Liver (tissue), 9 donors: ENCODE data around the gene FOXO6. TPM values are rescaled to one million over a fixed set of nuclear protein-coding genes. Genes with fewer than 3 reads are reported as not detected.

Experiments used
- DNase-seq: peaks from one replicate; pipeline ENCODE4 v3.0.0-alpha.2; 2017; ENCODE audit warnings: low spot score
- H3K27ac ChIP-seq, 2 donors: one replicate each; pipeline ENCODE4 v1.7.0; 2013; ENCODE audit warnings: inconsistent platforms in 2 of 2, low read length in 2 of 2, control low read depth in 1 of 2, low read depth in 1 of 2, mild to moderate bottlenecking in 1 of 2
- H3K27me3 ChIP-seq, 4 donors: one replicate each; pipeline versions ENCODE4 v1.6.1 to v1.7.0; 2013; ENCODE audit warnings: low read length in 3 of 4, inconsistent platforms in 1 of 4, mild to moderate bottlenecking in 1 of 4, moderate library complexity in 1 of 4; ENCODE audit not compliant: control insufficient read depth in 4 of 4, insufficient read depth in 4 of 4
- H3K36me3 ChIP-seq, 4 donors: one replicate each; pipeline versions ENCODE4 v1.6.1 to v1.7.0; 2013; ENCODE audit warnings: low read length in 3 of 4, mild to moderate bottlenecking in 3 of 4, low read depth in 1 of 4, moderate library complexity in 1 of 4; ENCODE audit not compliant: control insufficient read depth in 4 of 4, insufficient read depth in 3 of 4
- H3K4me1 ChIP-seq, 4 donors: one replicate each; pipeline versions ENCODE4 v1.6.1 to v1.7.0; 2013; ENCODE audit warnings: low read length in 3 of 4, mild to moderate bottlenecking in 3 of 4, moderate library complexity in 1 of 4; ENCODE audit not compliant: control insufficient read depth in 4 of 4, insufficient read depth in 4 of 4
- H3K4me3 ChIP-seq, 3 donors: one replicate each; pipeline versions ENCODE4 v1.6.1 to v1.7.0; 2013; ENCODE audit warnings: low read length in 3 of 3, control low read depth in 1 of 3, low read depth in 1 of 3, mild to moderate bottlenecking in 1 of 3
- H3K9ac ChIP-seq, 2 donors: one replicate each; pipeline ENCODE4 v1.7.0; 2013; ENCODE audit warnings: low read length in 2 of 2, mild to moderate bottlenecking in 2 of 2, moderate library complexity in 2 of 2, control low read depth in 1 of 2, low read depth in 1 of 2
- H3K9me3 ChIP-seq, 4 donors: one replicate each; pipeline versions ENCODE4 v1.6.1 to v1.7.0; 2013; ENCODE audit warnings: low read length in 3 of 4; ENCODE audit not compliant: control insufficient read depth in 4 of 4
- ATF3 ChIP-seq: IDR thresholded peaks from 2 replicates; pipeline ENCODE4 v1.6.1; 2016; ENCODE audit warnings: antibody characterized with exemption
- EGR1 ChIP-seq, 2 donors: IDR thresholded peaks; 2 replicates each; pipeline ENCODE4 v1.6.1; 2016 to 2018; ENCODE audit warnings: antibody characterized with exemption in 2 of 2, low read depth in 2 of 2
- FOXA1 ChIP-seq: IDR thresholded peaks from 2 replicates; pipeline ENCODE4 v1.6.1; 2016; ENCODE audit warnings: antibody characterized with exemption
- FOXA2 ChIP-seq: IDR thresholded peaks from 2 replicates; pipeline ENCODE4 v1.6.1; 2016; ENCODE audit warnings: antibody characterized with exemption
- GABPA ChIP-seq, 2 donors: IDR thresholded peaks in 1 of 2; conservative IDR thresholded peaks in 1 of 2; 2 replicates each; pipeline ENCODE4 v1.6.1; 2016; ENCODE audit warnings: antibody characterized with exemption in 2 of 2, mild to moderate bottlenecking in 1 of 2, moderate library complexity in 1 of 2
- HNF4A ChIP-seq, 2 donors: conservative IDR thresholded peaks; 2 replicates each; pipeline ENCODE4 v1.6.1; 2016; ENCODE audit warnings: antibody characterized with exemption in 2 of 2, mild to moderate bottlenecking in 2 of 2
- HNF4G ChIP-seq: IDR thresholded peaks from 2 replicates; pipeline ENCODE4 v1.6.1; 2016; ENCODE audit warnings: antibody characterized with exemption
- JUND ChIP-seq, 2 donors: IDR thresholded peaks; 2 replicates each; pipeline ENCODE4 v1.6.1; 2016; ENCODE audit warnings: antibody characterized with exemption in 2 of 2
- MAX ChIP-seq: IDR thresholded peaks from 2 replicates; pipeline ENCODE4 v1.6.1; 2016; ENCODE audit warnings: antibody characterized with exemption
- NR2F2 ChIP-seq: IDR thresholded peaks from 2 replicates; pipeline ENCODE4 v1.6.1; 2016; ENCODE audit warnings: antibody characterized with exemption
- RAD21 ChIP-seq, 2 donors: IDR thresholded peaks; 2 replicates each; pipeline ENCODE4 v1.6.1; 2016; ENCODE audit warnings: antibody characterized with exemption in 2 of 2, mild to moderate bottlenecking in 2 of 2
- RXRA ChIP-seq, 2 donors: IDR thresholded peaks; 2 replicates each; pipeline ENCODE4 v1.6.1; 2017 to 2018; ENCODE audit warnings: antibody characterized with exemption in 2 of 2, mild to moderate bottlenecking in 1 of 2
- SP1 ChIP-seq: IDR thresholded peaks from 2 replicates; pipeline ENCODE4 v1.6.1; 2018; ENCODE audit warnings: antibody characterized with exemption, mild to moderate bottlenecking
- TAF1 ChIP-seq: conservative IDR thresholded peaks from 2 replicates; pipeline ENCODE4 v1.6.1; 2016; ENCODE audit warnings: antibody characterized with exemption, mild to moderate bottlenecking
- YY1 ChIP-seq: IDR thresholded peaks from 2 replicates; pipeline ENCODE4 v1.6.1; 2016; ENCODE audit warnings: antibody characterized with exemption, mild to moderate bottlenecking
- WGBS: extraction: QIAGEN DNeasy Blood & Tissue Kit; methylation state at CpG from one replicate; pipeline ENCODE4 v1.1.7; 2013; 5-methylcytosine and 5-hydroxymethylcytosine counted together
- polyA plus RNA-seq, 2 donors: library from polyadenylated mRNA; stranded (reverse) in 1 of 2; unstranded in 1 of 2; fragments of 200-250 nt in 1 of 2; fragments of >200 nt in 1 of 2; fragmentation: Nextera tagmentation in 1 of 2; extraction: Ambion mirVana in 1 of 2; gene quantifications; one replicate each; pipeline versions ENCODE4 v1.2.1 to v1.2.3, GENCODE V29; 2013 to 2015
- total RNA-seq, 2 donors: library from RNA; depleted of rRNA; stranded (reverse); fragments of >200 nt; gene quantifications; one replicate each; pipeline ENCODE4 v1.2.3, GENCODE V29; 2014
- TF ChIP-seq, protein P1 (sequence below): IDR thresholded peaks from 2 replicates; pipeline ENCODE4 v1.6.1; 2016; ENCODE audit warnings: antibody characterized with exemption
- TF ChIP-seq, protein P2 (sequence below): IDR thresholded peaks from 2 replicates; pipeline ENCODE4 v1.6.1; 2016; ENCODE audit warnings: antibody characterized with exemption, mild to moderate bottlenecking
- TF ChIP-seq, protein P3 (sequence below): fragments of 150-350 bp; IDR thresholded peaks from 2 replicates; pipeline ENCODE4 v1.5.1; 2017; ENCODE audit warnings: improper control_type of control experiment, low read depth, low read length; ENCODE audit not compliant: missing input control
- donor health status: healthy.
- donor health status: healthy.
- donor health status: healthy.
- donor health status: healthy.
- donor health status: healthy.

FOXO6 gene
- total and polyA plus RNA-seq, 4 donors: 0.02 to 0.09 (median 0.08) TPM; not detected in 1

DNA sequence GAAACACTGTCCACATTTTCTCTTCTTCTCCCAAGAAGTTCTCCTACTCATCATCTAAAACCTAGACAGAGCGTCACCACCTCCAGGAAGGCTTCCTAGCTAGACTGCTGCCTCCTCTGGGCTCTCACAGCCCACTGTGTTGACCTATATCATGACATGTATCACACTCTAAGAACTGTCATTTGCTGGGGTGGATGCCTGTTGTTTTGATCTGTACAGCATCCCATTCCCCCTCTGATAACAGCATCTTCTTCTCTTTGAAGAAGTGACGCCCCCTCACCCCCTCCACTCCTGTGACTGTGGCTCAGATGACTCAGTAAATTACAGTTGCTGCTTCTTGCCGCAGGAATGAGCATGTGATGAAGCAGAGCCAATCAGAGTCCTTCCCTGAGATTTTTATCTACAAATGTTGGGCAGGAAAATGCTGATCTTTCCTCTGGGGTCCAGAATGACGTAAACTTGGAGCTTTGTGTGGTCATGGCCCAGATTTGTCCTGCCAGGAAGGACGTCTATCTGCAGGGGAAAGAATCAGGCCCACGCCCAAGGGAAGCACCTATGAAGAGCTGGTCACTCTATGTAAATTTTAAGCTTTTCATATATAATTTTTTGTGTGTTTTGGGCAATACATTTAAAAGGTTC, 28.0 kb upstream of the FOXO6 start (continued):
- TF ChIP-seq, protein P1, sequence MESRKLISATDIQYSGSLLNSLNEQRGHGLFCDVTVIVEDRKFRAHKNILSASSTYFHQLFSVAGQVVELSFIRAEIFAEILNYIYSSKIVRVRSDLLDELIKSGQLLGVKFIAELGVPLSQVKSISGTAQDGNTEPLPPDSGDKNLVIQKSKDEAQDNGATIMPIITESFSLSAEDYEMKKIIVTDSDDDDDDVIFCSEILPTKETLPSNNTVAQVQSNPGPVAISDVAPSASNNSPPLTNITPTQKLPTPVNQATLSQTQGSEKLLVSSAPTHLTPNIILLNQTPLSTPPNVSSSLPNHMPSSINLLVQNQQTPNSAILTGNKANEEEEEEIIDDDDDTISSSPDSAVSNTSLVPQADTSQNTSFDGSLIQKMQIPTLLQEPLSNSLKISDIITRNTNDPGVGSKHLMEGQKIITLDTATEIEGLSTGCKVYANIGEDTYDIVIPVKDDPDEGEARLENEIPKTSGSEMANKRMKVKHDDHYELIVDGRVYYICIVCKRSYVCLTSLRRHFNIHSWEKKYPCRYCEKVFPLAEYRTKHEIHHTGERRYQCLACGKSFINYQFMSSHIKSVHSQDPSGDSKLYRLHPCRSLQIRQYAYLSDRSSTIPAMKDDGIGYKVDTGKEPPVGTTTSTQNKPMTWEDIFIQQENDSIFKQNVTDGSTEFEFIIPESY: no peak
- no peak for TF ChIP-seq TAF1

- Histone ChIP-seq H3K27ac (no peak overlapping the region), H3K4me3 (no peak overlapping the region), H3K36me3 (no peaks in the 10 kb centered on the region), H3K9ac (no peak overlapping the region), H3K27me3 (no peaks in the 10 kb centered on the region), H3K4me1 (no peaks in the 10 kb centered on the region), H3K9me3 (peaks cover 0 to 12% (median 0%) of the 10 kb centered on the region in 4 donors)
- DNase-seq: no peak
- TF ChIP-seq, protein P2, sequence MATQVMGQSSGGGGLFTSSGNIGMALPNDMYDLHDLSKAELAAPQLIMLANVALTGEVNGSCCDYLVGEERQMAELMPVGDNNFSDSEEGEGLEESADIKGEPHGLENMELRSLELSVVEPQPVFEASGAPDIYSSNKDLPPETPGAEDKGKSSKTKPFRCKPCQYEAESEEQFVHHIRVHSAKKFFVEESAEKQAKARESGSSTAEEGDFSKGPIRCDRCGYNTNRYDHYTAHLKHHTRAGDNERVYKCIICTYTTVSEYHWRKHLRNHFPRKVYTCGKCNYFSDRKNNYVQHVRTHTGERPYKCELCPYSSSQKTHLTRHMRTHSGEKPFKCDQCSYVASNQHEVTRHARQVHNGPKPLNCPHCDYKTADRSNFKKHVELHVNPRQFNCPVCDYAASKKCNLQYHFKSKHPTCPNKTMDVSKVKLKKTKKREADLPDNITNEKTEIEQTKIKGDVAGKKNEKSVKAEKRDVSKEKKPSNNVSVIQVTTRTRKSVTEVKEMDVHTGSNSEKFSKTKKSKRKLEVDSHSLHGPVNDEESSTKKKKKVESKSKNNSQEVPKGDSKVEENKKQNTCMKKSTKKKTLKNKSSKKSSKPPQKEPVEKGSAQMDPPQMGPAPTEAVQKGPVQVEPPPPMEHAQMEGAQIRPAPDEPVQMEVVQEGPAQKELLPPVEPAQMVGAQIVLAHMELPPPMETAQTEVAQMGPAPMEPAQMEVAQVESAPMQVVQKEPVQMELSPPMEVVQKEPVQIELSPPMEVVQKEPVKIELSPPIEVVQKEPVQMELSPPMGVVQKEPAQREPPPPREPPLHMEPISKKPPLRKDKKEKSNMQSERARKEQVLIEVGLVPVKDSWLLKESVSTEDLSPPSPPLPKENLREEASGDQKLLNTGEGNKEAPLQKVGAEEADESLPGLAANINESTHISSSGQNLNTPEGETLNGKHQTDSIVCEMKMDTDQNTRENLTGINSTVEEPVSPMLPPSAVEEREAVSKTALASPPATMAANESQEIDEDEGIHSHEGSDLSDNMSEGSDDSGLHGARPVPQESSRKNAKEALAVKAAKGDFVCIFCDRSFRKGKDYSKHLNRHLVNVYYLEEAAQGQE: no peak
- TF ChIP-seq JUND (IDR thresholded peaks at IDR 0.05): no peak
- no peak for TF ChIP-seq NR2F2
- no peak for TF ChIP-seq MAX
- TF ChIP-seq, protein P1: no peak
- no peak for TF ChIP-seq HNF4A (conservative IDR thresholded peaks at IDR 0.05)
- no peak for TF ChIP-seq YY1
- no peak for TF ChIP-seq FOXA2
- TF ChIP-seq EGR1 (IDR thresholded peaks at IDR 0.05; ENCODE audit: low read depth in 2 of 2): no peak
- TF ChIP-seq HNF4G: no peak
- no peak for TF ChIP-seq ATF3
- no peak for TF ChIP-seq GABPA (IDR thresholded peaks at IDR 0.05 in 1 of 2, conservative IDR thresholded peaks at IDR 0.05 in 1 of 2)
- no peak for TF ChIP-seq TAF1
- no peak for TF ChIP-seq SP1
- TF ChIP-seq, protein P3, sequence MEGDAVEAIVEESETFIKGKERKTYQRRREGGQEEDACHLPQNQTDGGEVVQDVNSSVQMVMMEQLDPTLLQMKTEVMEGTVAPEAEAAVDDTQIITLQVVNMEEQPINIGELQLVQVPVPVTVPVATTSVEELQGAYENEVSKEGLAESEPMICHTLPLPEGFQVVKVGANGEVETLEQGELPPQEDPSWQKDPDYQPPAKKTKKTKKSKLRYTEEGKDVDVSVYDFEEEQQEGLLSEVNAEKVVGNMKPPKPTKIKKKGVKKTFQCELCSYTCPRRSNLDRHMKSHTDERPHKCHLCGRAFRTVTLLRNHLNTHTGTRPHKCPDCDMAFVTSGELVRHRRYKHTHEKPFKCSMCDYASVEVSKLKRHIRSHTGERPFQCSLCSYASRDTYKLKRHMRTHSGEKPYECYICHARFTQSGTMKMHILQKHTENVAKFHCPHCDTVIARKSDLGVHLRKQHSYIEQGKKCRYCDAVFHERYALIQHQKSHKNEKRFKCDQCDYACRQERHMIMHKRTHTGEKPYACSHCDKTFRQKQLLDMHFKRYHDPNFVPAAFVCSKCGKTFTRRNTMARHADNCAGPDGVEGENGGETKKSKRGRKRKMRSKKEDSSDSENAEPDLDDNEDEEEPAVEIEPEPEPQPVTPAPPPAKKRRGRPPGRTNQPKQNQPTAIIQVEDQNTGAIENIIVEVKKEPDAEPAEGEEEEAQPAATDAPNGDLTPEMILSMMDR: no peak
- TF ChIP-seq FOXA1: no peak
- no peak for TF ChIP-seq RXRA (IDR thresholded peaks at IDR 0.05)
- no peak for TF ChIP-seq RAD21 (IDR thresholded peaks at IDR 0.05)
- WGBS: 88% methylated on average over 1 of the region's 1 CpG
Measured at GRCh38 chr1:41338820-41339219, 22.4 kb upstream of the FOXO6 start.
